ENCODE results near the gene TSGA10.
"Not testable (repeated sequence)": the region's sequence is repeated elsewhere in the genome, so short reads cannot be mapped to it uniquely, and the experiment has no call there.

The TSGA10 gene

DNA sequence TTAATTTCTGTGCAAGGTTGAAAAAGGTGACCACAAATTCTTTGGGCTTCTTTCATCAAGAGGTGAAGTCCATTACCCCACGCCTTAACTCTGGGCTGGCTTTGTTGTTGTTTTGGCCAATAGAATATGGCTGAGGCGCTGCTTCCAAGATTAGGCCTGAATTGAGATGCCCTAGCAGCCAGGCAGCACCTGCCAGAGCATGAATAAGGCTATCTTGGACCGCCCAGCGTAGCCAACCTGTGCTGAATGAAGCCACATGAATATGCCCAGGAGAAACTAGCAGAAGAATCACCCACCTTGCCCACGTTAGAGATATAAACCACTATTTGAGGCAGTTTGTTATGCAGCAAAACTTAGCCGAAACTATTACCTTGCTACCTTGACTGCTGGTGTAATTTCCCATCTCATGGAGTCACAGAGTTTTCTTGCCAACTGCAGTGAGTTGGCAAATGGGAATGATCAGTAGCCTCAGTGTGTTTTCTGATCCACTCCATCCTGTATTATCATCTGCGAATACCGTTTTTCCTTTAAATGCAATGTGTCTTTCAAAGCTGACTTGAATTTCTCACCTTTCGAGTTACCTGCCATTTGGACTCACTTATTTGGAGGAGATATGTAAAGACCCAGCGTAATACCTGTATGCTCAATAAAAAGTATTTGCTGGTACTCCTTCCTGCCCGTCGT lies 679 bp downstream of the TSGA10 start:
- DNase-seq (ENCODE audit: low read depth, low spot score): no peak

DNA sequence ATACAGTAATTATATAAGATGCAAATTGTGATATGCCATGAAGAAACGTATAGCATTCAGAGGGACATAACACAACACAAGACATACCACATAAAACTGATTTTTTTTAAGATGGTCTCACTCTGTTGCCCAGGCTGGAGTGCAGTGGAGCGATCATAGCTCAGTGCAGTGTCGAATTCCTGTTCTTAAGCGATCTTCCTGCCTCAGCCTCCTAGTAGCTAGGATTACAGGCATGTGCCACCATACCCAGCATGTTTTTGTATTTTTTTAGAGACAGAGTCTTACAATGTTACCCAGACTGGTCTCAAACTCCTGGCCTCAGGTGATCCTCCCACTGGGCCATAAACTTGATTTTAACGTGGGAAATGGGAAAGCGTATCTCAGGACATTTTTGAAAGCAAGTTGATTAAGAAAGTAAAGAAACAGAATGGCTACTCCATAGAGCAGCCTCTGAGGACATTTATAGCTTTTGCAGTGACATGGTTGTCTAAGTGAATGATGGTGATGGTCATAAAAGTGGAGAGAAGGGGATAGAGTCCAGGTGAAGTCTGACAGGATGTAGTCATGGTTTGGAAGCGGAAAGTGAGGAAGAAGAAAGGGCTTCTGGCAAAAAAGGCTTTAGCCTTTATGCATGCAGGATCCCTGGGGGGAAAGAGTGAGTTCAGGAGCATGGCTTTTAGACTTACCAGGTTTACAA lies 2.4 kb downstream of the TSGA10 start:
- no peak for DNase-seq (ENCODE audit: low read depth, low spot score)

DNA sequence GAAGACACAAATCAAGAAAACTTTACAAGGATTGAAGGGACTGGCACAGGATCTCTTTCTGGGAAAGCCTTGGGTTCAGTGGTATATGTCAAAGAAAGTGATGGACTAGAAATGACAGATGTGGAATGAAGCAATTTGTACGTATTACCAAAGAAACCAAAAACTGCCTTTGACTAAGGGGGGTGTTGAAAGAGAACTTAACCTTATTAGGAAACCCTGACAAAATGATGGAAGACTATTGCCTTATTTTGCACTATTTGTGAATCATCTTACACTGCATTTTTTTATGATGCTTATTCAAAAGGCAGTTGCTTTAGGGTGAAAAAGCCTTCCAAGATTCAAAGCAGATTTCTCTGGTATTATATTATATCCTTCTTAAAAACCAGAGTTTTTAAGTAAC lies 4.0 kb downstream of the TSGA10 start:
- DNase-seq (ENCODE audit: low read depth, low spot score): no peak

DNA sequence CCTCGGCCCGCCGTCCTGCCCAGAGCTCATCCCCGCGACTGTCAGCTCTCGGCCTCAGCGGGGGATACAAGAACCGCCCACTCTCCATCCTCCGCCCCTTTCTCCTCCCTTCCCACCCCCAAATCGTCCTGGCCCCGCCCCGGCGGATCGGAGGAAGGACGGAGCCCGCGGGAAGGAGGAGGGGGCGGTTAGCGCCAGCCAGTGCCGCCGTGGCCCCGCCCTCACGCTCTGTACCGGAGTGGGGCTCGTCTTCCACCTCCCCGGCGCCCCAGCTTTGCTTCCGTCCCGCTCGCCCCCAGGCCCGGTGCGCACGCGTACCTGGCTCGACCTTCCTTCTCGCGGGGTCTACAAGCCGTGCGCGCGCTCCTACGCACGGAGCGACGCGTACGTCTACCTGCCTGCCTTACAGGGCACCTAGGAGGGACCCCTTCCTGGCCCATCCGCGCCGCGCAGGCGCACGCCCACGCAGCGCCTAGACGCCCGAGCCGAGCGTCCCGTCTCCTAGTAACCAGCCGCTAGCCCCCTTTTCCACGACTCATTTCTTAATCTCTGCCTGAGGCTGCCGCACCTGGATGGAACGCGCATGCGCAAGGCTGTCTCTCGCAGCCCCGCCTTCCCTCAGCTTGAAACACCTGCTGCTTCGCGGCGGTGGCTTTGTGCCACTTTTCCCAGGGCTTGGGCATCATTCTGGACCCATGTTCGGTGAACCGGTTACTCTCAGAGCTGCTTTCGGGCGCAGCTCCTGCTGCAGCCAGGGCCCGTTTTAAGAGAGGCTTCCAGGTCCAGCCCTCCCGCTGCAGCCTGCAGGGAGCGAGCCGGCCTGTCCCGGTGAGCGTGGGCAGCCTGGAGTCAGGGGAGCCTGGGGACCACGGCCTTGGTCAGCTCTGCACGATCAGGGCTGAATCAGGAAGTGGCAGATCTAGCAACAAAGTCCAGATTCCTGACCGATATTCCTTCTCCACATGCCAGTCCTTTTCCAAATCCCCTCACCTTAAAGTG lies 13.3 kb downstream of the TSGA10 start, which contains the start of gene C2orf15:
C2orf15 (plus strand) TSS at position 598 of the 999 bp plus-strand sequence. CDS start 8,852 bp downstream, outside the sequence.
- DNase-seq (ENCODE audit: low read depth, low spot score): peak; percentile 88

DNA sequence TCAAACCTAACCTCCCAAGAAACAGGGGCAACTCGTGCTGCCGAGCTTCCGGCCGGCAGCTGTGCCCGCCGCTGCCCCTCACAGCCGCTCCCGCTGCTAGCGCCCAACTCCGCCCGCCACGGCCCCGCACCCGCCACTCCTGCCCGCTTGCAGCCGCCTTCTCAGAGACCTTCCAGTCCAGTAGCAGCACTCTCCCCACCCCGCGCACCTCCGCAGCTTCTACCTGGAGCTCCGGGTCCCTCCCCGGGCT lies 14.0 kb downstream of the TSGA10 start:
- DNase-seq (ENCODE audit: low read depth, low spot score): no peak

DNA sequence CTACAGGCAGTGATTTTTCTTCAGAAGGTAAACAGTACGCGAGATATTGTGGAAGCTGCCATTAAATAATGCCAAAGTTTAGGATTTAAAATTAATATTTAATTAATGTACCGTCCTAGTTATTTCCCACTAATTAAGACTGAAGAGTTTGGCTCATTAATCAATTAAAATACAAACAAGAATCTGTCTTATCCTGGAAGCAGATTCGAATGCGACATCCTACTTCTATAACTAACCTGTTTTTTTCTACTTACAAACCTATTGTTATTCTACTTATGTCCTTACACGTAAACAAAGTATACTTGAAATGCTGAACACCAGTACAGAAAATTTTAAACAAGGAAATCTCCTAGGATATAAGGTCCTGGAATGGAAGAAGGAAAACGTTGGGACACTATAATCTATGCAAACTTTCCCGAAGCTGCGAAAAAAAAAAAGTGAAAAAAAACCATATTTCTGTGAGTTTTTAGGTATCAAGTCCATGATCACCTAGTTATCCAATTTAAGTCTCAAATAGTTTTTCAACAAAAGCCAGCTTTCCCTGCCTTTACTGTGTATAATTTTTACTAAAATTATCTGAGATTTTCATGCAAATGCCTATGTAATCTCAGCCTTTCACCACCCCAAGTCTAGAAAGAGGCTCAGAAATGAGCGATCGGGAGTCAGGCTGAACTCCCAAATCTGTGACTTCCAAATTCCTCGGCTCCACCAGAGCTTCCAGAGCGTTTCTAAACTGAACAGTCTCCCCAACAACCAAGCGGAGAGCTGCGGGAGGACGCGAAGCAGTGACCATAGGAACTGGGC lies 14.5 kb downstream of the TSGA10 start:
- DNase-seq (ENCODE audit: low read depth, low spot score): no peak

DNA sequence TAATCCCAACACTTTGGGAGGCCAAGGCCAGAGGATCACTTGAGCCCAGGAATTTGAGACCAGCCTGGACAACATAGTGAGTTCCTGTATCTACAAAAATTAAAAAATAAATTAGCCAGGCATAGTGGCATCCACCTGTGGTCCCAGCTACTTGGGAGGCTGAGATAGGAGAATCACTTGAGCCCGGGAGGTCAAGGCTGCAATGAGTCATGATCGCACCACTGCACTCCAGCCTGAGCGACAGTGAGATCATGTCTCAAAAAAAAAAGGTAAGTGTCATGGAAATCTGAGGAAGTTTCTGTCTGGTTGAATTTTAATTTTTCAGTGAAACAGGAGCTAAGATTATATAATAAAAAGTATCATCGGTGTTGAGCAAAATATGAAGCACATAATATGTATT lies 15.7 kb downstream of the TSGA10 start:
- DNase-seq (ENCODE audit: low read depth, low spot score): no peak

DNA sequence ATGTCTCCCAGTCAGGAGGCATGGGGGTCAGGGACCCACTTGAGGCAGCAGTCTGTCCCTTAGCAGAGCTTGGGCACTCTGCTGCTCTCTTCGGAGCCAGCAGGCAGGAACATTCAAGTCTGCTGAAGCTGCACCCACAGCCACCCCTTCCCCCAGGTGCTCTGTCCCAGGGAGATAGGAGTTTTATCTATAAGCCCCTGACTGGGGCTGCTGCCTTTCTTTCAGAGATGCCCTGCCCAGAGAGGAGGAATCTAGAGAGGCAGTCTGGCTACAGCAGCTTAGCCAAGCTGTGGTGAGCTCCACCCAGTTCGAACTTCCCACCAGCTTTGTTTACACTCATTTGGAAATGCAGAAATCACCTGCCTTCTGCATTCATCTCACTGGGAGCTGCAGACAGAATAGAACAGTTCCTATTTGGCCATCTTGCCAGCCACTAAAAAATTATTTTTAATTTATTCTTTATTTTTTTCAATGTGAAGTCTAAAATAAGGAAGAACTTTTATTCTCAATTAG lies 19.6 kb downstream of the TSGA10 start:
- DNase-seq (ENCODE audit: low read depth, low spot score): not testable (repeated sequence)

DNA sequence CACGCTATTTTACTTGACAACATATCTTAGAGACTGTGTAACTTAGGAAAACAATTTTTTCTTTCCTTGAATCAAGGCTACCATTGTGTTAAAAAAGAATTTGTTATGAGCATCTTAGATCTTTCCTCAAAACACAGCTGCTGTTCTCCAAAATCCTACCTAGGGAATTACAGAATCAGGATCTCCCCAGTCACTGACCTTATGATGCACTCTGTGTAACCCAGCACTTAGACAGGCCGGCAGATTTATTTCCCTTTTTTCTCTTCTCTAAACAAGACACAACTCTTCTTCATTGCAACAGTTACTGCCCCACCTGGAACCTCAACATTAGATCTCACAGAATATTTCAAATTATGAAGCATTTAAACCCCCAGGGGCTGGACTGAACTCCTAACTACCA lies 26.8 kb downstream of the TSGA10 start:
- no peak for DNase-seq (ENCODE audit: low read depth, low spot score)

DNA sequence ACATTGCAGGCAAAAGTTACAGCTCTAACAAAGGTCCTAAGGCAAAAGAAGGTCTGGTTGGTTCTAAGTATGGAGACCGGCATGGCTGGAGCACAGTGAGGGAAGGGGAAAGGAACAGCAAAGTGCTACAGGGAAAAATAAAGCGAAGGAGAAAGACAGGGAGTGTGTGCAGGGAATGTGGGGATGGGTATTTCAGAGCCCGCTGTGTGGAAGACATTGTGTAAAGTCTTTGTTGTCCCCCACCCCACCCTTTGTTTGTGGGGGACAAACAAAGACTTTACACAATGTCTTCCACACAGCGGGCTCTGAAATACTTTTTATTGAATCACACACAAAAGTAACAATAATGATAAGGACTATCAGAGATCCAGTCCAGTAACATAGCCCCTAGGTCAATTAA lies 42.1 kb downstream of the TSGA10 start:
- DNase-seq (ENCODE audit: low read depth, low spot score): no peak

DNA sequence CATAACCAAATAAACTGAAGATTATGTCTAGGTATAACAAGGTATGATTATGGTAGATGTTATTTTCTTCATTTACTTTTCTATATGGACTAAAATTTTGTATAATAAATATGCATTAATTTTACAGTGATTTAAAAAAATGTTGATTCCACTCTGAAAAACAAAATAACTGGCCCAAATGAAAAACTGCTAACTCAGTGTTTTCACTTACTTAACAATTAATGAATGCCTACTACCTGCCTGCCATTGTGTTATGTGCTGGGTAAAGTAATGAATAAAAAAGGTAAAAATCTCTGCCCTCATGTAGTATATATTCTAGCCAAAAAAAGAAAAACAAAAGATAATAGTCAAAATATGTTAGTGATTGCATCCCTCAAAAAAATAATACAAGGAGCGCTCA lies 42.8 kb downstream of the TSGA10 start:
- no peak for DNase-seq (ENCODE audit: low read depth, low spot score)

DNA sequence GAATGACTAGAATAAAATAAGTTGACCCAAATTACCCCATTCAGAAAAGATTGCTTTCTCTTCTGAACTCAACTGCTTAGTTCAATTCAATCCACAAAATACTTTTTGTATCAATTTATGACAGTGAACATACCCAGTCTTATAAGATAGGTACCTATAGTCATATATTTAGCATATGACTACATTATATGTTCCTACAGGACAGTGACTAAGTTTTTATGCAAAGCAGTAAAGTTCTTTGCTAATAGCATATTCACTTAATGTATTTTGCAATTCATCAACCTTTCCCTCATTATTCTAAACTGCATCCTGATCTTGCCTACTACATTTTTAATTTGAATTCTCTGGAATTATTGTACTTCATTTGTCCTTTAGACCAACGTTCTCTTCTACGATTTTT lies 43.5 kb downstream of the TSGA10 start:
- no peak for DNase-seq (ENCODE audit: low read depth, low spot score)

DNA sequence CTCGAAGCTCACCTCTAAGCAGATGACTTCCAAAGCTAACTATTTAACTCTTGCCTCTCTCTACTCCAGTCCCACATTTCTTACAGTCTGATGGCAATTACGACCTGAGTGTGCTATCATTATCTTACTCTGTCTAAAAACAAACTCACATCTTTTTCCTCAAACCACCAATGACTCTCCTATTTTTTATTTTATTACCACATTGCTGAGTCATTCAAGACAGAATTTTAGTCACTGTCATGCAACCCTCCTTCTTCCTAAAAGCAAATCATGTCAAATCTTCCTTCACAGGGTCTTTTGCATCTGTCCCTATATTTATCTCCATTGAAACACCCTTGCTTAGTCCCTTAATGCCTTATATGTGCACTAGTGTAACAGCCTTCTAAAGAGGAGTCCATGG lies 47.8 kb downstream of the TSGA10 start:
- DNase-seq (ENCODE audit: low read depth, low spot score): no peak

DNA sequence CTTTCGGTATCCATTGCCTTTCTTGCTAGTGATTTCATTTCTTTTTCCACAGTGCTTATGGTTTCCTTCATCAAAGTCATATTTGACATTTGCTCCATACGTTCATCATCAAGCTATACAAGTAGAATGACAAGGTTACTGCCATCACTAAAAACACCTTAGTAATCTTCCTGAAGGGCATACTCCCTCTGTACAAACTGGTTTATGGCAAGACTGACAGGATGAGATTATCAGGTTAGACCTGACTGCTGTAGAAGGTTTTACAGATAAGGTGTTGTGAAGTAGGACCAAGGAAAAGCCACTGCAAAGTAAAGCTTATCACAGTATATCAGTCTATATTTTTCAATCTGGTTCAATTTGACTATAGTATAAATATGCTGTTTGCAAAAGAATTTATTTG lies 50.7 kb downstream of the TSGA10 start:
- DNase-seq (ENCODE audit: low read depth, low spot score): no peak

DNA sequence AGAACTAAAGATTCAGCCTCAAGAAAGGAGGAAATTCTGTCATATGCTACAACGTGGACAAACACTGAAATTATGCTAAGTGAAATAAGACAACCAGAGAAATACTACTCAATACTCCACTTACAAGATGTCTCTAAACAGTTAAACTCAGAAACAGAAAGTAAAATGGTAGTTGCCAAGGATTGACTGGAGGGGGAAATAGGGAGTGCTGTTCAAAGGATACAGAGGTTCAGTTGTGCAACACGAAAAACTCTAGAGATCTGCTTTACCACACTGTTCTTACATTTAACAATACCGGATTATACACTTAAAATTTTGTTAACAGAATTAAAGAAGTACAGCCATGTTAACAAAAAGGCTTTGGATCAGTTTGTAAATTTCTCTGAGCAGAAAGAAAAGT lies 53.0 kb downstream of the TSGA10 start:
- DNase-seq (ENCODE audit: low read depth, low spot score): no peak

DNA sequence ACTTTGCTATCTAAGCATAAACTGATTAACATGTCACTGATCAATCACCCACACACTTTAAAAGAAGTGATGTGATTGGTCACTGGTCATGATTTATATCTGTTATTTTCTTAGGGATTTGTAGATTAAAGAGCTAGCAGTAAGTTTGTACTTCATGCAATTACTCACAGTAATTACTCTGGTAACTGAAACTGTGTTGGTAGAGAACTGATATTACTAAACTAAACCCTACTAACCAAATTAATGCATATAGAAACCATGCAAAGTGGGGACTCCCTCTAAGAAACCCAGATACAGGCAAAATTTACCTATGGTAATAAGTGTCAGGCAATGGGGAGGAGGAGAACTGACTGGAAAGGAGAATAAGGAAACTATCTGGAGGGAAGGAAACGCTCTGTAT lies 58.0 kb downstream of the TSGA10 start:
- DNase-seq (ENCODE audit: low read depth, low spot score): no peak

DNA sequence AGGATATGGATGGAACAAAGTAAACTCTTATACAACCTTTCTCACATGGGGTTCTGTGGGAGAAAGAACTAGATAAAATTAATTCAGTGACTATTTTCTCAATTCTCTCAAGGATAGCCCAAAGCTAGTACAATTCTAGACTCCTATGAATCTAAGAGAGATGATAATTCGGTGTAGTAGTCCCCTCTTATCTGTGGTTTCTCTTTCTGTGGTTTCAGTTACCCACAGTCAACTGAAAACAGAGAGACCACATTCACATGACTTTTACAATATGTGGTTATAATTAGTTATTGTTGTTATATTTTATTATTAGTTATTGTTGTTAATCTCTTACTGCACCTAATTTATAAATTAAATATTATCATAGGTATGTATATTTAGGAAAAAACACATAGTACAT lies 66.7 kb downstream of the TSGA10 start:
- no peak for DNase-seq (ENCODE audit: low read depth, low spot score)

DNA sequence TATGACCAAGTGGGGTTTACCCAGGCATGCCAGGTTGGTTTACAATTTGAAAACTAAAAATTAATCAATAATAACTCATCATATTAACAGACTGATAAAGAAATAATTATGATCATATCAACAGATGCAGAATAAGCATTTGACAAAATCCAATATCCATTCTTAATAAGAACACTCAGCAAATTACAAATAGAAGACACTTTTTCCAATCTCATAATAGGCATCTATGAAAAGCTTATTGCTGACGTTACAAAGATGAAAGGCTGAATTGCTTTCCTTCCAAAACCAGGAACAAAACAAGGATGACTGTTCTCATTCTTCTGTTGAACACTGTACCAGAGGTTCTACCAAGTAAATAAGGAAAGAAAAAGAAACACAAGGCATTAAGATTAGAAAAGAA lies 68.4 kb downstream of the TSGA10 start:
- no peak for DNase-seq (ENCODE audit: low read depth, low spot score)

DNA sequence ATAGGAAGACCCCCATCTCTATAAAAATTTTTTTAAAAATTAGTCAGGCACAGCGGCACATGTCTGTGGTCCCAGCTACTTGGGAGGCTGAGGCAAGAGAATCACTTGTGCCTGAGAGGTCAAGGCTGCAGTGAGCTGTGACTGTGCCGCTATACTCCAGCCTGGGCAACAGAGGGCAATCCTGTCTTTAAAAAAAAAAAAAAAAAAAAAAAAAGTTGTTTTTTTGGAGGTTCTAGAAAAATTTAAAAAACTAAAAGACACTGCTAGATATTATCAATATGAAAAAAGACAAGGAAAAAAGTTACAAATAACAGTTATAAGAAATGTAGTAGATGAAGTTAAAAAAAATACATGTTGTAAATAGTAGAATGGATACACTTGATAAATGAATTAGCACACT lies 69.3 kb downstream of the TSGA10 start:
- DNase-seq (ENCODE audit: low read depth, low spot score): no peak

DNA sequence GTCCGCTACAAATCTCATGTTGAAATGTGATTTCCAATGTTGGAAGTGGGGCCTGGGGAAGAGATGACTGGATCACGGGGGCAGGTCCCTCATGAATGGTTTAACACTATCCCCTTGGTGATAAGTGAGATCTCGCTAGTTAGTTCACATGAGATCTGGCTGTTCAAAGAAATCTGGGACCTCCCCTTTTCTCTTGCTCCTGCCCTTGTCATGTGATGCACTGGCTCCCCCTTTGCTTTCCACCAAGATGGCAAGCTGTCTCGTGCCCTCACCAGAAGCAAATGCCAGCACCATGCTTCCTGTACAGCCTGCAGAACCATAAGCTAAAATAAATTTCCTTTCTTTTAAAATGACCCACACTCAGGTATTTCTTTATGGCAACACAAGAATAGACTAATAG lies 70.5 kb downstream of the TSGA10 start:
- no peak for DNase-seq (ENCODE audit: low read depth, low spot score)

DNA sequence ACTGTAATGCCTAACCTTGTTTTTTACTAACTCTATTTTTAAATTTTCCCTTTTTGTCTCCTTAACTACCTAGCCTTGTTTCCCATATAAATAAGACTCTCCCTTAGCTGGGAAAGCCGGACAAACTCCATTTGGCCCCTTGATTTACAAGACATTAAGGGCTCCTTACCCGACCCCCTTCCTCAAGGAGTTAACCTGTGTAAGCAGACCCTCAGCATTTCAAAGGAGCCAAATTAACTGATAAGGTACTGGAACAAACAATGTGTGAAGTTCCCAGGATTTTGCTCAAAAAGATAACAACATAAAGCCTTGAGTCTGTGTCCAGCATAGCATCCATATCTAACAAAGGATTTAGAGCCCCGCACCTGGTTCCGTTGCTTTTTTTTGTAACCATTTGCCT lies 72.9 kb downstream of the TSGA10 start:
- no peak for DNase-seq (ENCODE audit: low read depth, low spot score)

DNA sequence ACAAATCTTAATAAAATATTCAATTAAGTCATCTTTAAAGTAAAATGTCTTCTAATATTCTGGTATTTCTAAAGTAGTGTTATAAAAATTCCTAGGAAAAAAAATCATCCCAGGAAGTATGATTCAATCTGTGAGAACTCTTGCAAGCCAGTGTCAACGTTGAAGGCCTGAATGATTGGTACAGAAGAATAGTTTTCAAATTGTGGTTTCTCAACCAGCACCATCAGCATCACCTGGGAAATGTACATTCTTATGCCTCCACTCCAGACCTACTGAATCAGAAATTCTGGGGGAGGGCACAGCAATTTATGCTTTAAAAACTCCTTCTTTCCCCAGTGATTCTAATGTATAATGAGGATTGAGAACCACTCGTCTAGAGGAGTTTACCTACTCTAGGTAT lies 75.5 kb downstream of the TSGA10 start:
- DNase-seq (ENCODE audit: low read depth, low spot score): no peak

Data from activated CD4-positive, CD25-positive, alpha-beta regulatory T cell treated with anti-CD3 and anti-CD28 coated beads, Interleukin-2, amount 50 U/mL, for 16 hours (primary cell).